Calu3 (cell line): ENCODE data around the gene CD180. TPM values are rescaled to one million over a fixed set of nuclear protein-coding genes. Genes with fewer than 3 reads are reported as not detected.

Experiments
- BruUV-seq: library from RNA; stranded (reverse); fragments of 400-500 nt; replicated peaks from 2 replicates; lab custom pipeline; 2021; lab: Mats Ljungman, UMichigan
- CTCF ChIA-PET: fragments of 300-600 bp; sonication (Branson Sonifier 250); formaldehyde crosslinking; loops from one replicate; lab custom pipeline; 2022; ENCODE audit warnings: antibody characterized with exemption; lab: Charles Lee
- DNase-seq: peaks from one replicate; pipeline ENCODE4 v3.0.0; 2022
- H3K27ac Mint-ChIP-seq: one replicate; pipeline ENCODE4 v1.8.0; 2022; ENCODE audit warnings: mixed read lengths; ENCODE audit not compliant: unreplicated experiment
- H3K27me3 Mint-ChIP-seq: one replicate; pipeline ENCODE4 v1.8.0; 2022; ENCODE audit warnings: mixed read lengths; ENCODE audit not compliant: unreplicated experiment
- H3K36me3 Mint-ChIP-seq: one replicate; pipeline ENCODE4 v1.8.0; 2022; ENCODE audit warnings: mild to moderate bottlenecking, moderate library complexity, mixed read lengths; ENCODE audit not compliant: insufficient read depth, unreplicated experiment
- H3K4me1 Mint-ChIP-seq: one replicate; pipeline ENCODE4 v1.8.0; 2022; ENCODE audit warnings: mild to moderate bottlenecking, low read depth, mixed read lengths; ENCODE audit not compliant: unreplicated experiment
- H3K4me3 Mint-ChIP-seq: one replicate; pipeline ENCODE4 v1.8.0; 2022; ENCODE audit warnings: mild to moderate bottlenecking, low read depth, moderate library complexity, mixed read lengths; ENCODE audit not compliant: unreplicated experiment
- H3K9me3 Mint-ChIP-seq: one replicate; pipeline ENCODE4 v1.8.0; 2022; ENCODE audit warnings: low read depth, mixed read lengths; ENCODE audit not compliant: unreplicated experiment
- CTCF ChIP-seq: fragments of 200-600 bp; IDR thresholded peaks from one replicate; pipeline ENCODE4 v1.8.0; 2022; ENCODE audit warnings: antibody characterized with exemption; ENCODE audit not compliant: unreplicated experiment
- intact Hi-C: fragments of 100-400 bp; cut with micrococcal nuclease; formaldehyde crosslinking; loops from one replicate; pipeline ENCODE4 v1.10.0; 2022; ENCODE audit not compliant: unreplicated experiment
- total RNA-seq: library from RNA; stranded (reverse); gene quantifications from 2 replicates; pipeline ENCODE4 v1.2.3, GENCODE V29; 2022

Gene CD180
- total RNA-seq, 1 experiment from 2014 or later = not detected

DNA sequence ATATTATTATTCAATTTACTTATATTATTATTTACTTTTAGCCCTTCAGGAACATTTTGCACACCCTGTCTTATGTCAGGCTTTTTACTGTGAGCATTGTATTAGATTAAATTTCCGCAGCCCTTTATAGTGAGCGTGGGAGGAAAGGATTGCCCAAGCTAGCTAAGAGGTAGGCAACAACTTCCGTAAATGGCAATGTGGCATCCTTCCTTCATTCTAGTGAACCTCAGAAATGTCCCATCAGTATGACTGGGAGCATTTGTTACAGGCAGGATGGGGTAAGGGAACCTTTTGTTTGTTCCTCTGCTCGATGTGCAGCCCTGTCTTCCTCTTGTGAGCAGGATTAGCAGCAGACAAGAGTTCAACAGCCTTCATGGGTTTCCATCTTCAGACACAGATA is 6.2 kb upstream of the CD180 start:
- peaks cover 42% of the 10 kb centered on the region for H3K4me1 Mint-ChIP-seq
- no peaks in the 10 kb centered on the region for H3K9me3 Mint-ChIP-seq
- no peak for DNase-seq
- no peak overlapping the region for H3K4me3 Mint-ChIP-seq
- no TSS peak for BruUV-seq
- no peak for TF ChIP-seq CTCF
- intact Hi-C loops = no loop called here
- no peak overlapping the region for H3K27ac Mint-ChIP-seq
- no peaks in the 10 kb centered on the region for H3K27me3 Mint-ChIP-seq
- CTCF ChIA-PET = no interaction called here
- H3K36me3 Mint-ChIP-seq = no peaks in the 10 kb centered on the region

GRCh38 chr5:67201897-67202549 is 5.4 kb upstream of the CD180 start:
- no TSS peak for BruUV-seq
- H3K9me3 Mint-ChIP-seq = no peaks in the 10 kb centered on the region
- intact Hi-C loops = no loop called here
- no peak for TF ChIP-seq CTCF
- no peak for DNase-seq
- no peak overlapping the region for H3K27ac Mint-ChIP-seq
- H3K4me3 Mint-ChIP-seq = no peak overlapping the region
- no peaks in the 10 kb centered on the region for H3K27me3 Mint-ChIP-seq
- H3K4me1 Mint-ChIP-seq = peaks cover 37% of the 10 kb centered on the region
- no peaks in the 10 kb centered on the region for H3K36me3 Mint-ChIP-seq
- CTCF ChIA-PET = interaction anchor here (0.7 kb wide), 1 partner anchor 10 kb away, joined by 9 read pairs; no protein-coding TSS in a partner anchor

- no TSS peak for BruUV-seq
- intact Hi-C loops = no loop called here
- no peaks in the 10 kb centered on the region for H3K36me3 Mint-ChIP-seq
- peaks cover 30% of the 10 kb centered on the region for H3K4me1 Mint-ChIP-seq
- H3K9me3 Mint-ChIP-seq = no peaks in the 10 kb centered on the region
- H3K4me3 Mint-ChIP-seq = no peak overlapping the region
- H3K27ac Mint-ChIP-seq = no peak overlapping the region
- TF ChIP-seq CTCF = no peak
- DNase-seq = no peak
- CTCF ChIA-PET = interaction anchor here (0.7 kb wide), 1 partner anchor 573 kb away, joined by 4 read pairs; no protein-coding TSS in a partner anchor
- H3K27me3 Mint-ChIP-seq = no peaks in the 10 kb centered on the region
Observed at GRCh38 chr5:67200809-67201562, 4.4 kb upstream of the CD180 start.

DNA sequence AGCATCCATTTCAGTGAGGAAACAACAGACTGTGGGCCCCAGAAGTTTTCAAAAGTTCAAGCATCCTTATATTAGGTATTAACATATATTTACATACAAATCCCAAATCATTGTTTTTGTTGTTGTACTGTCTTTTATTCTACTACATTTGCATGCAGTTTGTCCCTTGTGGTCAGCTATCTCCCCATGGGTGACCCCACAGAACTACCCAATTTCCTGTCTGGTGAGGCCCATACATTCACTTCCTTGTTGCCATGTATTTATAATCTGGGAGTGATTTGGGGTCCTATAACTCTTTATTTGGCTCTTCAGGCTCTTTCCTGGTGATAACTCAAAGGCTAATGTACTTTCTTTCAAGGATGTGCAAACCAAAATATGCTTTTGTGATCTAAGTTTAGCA is 3.3 kb upstream of the CD180 start:
- CTCF ChIA-PET = no interaction called here
- no TSS peak for BruUV-seq
- Mint-ChIP-seq H3K27ac (no peak overlapping the region), H3K4me1 (peaks cover 18% of the 10 kb centered on the region), H3K27me3 (no peaks in the 10 kb centered on the region), H3K36me3 (no peaks in the 10 kb centered on the region), H3K4me3 (no peak overlapping the region), H3K9me3 (no peaks in the 10 kb centered on the region)
- intact Hi-C loops = no loop called here
- no peak for TF ChIP-seq CTCF
- DNase-seq = no peak
